Activated CD8-positive, alpha-beta memory T cell treated with anti-CD3 and anti-CD28 coated beads for 4 hours (primary cell): ENCODE measurements around the gene SKAP1.
"Not testable (repeated sequence)": the region's sequence is repeated elsewhere in the genome, so short reads cannot be mapped to it uniquely, and the experiment has no call there.

ENCODE experiments used
- DNase-seq, 2 donors: peaks; one replicate each; pipeline ENCODE4 v3.0.0-alpha.2; 2020; ENCODE audit warnings: low read depth in 2 of 2

SKAP1 gene

DNA sequence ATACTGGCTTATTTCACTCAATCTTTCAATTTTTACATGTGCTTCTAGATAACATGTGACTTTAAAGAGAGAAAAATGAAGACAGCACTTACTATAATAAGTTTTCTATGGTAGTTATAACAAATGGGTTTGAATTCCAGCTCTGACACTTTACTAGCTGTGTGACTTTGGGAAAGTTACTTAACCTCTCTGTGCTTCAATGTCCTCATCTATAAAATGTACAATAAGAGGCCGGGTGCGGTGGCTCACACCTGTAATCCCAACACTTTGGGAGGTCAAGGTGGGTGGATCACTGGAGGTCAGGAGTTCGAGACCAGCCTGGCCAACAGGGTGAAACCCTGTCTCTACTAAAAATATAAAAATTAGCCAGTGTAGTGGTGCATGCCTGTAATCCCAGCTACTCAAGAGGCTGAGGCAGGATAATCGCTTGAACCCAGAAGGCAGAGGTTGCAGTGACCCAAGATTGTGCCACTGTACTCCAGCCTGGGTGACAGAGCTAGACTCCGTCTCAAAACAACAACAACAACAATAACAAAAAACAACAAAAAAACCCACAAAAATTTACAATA lies 184.5 kb downstream of the SKAP1 start:
- not testable (repeated sequence) for DNase-seq

- DNase-seq: no peak
Measured at GRCh38 chr17:48244814-48245213, 185.2 kb downstream of the SKAP1 start.

DNA sequence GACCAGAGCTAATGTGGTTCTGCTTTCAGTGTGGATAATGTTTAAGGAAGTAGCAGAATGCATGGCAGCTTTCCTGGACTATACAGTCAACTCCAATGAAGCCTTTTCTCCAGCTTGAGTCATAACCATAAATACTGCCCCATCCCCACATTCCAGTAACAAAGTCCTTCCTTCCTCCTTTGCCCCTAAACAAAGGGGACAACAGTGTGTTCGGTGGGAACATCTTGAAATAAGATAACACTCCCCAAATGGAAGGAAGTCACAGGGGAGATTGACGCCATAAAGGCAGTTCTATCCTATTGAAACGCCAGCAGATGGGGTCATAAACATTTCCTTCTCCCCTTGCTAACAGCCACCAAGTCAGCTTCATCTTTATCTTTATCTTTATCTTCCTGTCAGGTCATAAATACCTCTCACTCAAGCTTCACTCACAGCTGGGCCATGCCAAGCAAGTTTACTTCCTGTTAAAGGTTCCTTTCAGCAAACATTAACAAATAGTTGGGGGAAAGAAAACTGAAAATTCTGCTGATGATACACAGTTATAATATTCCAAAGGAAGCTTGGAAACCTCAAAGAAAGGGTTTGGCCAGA lies 185.8 kb downstream of the SKAP1 start:
- DNase-seq: no peak

DNA sequence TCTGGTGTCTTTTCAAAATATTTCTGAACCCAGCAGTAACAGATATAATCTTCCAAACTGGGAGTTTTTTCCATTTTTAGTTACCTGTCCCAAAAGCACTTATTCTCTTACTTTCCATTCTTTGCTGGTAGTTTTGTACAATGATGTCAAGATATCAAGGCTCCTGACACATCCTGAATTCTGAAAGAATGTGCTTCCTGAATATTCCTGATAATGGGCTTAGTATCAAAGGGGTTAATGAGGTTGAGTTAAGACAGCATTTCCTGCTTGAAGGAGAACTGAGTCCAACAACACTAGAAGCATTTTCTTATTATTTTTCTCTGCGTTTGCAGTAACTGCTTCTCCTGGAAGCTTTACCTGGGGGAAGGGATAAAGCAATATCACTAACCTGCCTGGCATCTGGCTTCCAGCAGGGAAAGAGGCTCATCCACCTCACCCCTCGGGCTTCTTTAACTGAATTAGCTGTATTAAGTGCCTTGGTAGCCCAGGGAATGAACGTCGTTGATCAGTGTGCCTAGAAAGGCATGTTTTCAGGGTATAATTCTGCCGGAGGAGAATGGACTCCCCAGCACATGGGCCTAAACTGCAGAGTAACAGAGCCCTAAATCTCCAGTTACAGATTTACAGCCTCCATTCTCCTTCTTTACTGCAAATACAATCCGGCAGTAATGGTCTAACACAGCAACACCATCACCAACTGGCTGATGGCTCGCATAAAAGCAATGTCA lies 188.1 kb downstream of the SKAP1 start:
- DNase-seq: no peak

DNA sequence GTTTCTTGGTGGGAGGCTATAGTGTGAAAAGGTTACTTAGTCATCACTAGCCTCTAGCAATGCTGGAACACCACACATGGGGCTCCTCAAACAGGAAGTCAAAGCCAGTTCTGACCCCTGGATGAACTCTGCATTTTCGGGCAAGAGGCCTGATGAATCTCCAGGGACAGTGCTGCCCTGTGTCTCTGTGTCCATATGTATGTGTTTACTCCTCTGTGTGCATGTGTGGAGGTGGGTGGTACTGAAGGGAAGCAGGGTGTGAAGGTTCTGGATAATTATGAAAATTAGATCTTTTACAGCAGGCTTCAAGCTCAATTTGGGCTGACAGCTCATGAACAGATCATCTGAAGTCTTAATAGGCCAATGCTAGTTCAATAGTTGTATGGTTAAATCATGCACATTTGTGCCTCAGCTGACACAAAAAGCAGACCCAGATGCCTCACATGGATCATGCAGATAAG lies 188.9 kb downstream of the SKAP1 start:
- no peak for DNase-seq

- no peak for DNase-seq
Measured at GRCh38 chr17:48240562-48241130, 189.4 kb downstream of the SKAP1 start.

DNA sequence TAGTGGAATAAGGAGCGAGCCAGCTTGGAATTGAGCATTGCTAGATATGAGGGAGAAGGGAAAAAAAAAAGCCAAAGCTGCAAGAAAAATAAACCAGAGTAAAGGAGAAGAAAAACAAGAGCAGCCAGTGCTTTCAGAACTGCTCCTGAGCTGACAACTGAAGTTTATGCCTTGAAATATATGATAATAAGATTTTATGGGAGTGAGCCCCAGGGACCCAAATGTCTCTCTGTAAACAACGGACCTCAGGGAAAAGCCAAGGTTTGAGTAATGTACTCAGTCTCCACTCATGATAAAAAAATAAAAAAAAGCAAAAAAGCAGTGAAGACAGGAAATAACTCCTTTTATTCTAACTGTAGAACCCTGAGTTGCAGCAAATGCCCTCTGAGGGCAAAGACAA lies 189.9 kb downstream of the SKAP1 start:
- DNase-seq: no peak

DNA sequence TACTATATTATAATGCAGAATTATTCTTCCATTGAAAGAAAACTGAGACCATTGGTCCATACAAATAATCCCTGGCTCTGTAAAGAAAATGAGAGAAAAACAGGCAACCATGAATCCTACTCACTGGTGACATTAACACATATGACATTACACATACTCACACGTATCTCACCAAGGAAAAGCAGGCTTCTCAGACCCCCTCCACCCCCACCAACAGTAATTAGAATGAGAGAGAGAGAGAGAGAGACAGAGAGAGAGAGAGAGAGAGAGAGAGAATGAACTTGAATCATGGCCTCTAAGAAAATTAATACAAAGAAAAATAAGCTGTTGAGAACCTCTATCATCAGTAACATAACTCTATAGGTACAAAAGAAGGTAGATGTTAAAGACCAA lies 190.4 kb downstream of the SKAP1 start:
- no peak for DNase-seq

DNA sequence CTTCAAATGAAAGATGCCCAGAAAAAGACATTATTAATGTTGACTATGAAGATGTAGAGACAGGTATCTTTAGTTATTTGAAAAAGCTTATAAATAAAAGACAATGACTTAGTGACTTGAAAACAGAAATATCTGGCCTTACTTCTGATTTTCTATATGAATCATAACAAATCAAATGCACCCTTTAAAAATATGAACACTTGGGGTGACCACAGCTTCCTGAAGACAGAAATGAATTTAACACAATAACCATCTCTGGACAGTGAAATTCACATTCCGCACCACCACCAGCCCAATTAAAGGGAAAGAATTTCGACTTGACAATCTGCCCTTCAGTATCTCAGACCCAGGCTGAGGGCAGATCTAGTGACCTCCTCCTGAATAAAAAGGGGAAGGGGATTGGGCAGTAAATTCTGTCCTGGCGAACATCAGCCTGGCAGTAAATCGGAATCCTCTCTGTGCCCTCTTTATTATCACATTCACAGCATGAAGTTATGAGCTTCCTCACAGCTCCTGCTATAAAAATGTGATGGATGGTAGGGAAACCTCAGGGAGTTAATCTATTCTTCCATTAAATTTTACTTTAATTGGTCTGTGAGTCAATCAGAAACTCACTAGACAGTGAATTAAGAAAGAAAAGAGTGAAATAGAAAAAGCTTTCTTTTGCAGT lies 190.9 kb downstream of the SKAP1 start:
- no peak for DNase-seq

DNA sequence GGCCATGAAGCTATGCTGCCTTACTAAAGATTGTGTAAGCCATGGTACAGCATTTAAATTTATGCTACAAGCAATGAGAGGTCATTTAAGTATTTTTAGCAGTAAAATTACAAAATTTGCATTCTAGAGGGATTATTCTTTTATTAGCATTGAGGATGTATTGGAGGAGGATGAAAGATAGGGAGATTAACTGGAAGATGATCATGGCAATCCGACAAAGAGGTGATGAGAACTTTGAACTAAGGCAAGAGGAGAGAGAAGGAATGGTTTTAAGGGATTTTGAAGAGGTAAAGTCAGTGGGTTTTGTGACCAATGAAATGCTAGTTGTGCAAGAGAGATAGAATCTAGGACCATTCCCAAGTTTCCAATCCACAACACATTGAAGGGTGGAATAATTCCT lies 192.6 kb downstream of the SKAP1 start:
- no peak for DNase-seq

DNA sequence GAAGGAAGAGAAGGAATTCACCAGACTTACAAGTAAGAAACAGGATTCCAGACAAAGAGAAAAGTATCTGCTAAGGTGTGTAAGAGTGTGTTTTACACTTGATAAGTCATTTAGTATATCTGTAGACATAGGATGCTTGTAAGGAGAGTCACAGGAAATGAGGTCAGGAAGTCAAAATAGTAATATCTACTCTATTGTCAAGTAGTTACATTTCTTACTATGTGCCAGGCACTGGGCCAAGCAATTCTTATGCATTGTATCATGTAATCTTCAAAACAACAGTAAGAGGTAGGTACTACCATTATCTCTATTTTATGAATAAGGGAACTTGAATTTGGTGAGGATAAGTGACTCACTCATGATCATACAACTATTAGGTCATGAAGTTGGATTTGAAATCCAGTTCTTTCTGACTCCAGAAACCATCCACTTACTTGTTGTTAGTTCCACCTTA lies 193.3 kb downstream of the SKAP1 start:
- DNase-seq: no peak

- DNase-seq: no peak
Measured at GRCh38 chr17:48234922-48235321, 195.1 kb downstream of the SKAP1 start.

- DNase-seq: no peak
Measured at GRCh38 chr17:48231995-48232959, 197.7 kb downstream of the SKAP1 start.

DNA sequence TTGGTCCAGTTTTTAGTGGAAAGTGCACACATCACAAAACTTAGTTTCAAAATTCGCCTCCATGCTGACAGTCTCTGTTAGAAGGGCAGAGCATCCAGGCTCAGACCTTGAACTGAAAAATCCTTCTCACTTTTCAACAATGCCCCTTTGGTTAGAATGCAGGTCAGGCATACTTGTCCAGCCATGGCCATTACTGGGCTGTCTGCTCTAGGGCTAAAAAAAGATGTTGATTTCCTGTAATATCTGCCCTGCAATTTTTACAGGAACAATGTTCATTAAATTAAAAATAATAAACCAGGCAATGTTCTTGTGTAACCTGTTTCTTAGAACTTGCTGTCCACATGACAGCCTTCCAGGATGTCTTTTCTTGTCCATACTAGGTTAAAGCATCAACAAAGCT lies 200.1 kb downstream of the SKAP1 start:
- DNase-seq: no peak

- DNase-seq: no peak
Measured at GRCh38 chr17:48228720-48229119, 201.3 kb downstream of the SKAP1 start.

GRCh38 chr17:48225725-48226567 lies 204.1 kb downstream of the SKAP1 start:
- no peak for DNase-seq

DNA sequence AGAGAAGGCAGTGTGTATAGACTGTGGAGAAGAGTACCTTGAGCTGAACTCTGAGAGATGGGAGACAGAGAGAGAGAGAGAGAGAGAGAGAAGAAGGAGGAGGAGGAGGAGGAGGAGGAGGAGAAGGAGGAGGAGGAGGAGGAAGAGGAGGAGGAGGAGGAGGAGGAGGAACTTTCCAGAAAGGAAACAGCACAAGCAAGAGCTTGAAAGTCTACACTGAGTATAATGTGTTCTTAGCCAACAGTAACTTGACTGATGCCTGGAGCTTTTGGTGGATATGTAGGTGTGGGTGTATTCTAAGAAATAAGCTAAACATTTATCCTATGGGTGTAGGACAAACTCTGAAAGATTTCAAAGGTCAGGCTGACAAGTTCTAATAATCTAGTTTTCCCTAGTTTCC lies 206.1 kb downstream of the SKAP1 start:
- no peak for DNase-seq

- DNase-seq: no peak
Measured at GRCh38 chr17:48219617-48220016, 210.4 kb downstream of the SKAP1 start.

GRCh38 chr17:48215583-48216139 lies 214.4 kb downstream of the SKAP1 start:
- no peak for DNase-seq

GRCh38 chr17:48213797-48214196 lies 216.2 kb downstream of the SKAP1 start:
- no peak for DNase-seq
